IMR-90 (cell line): ENCODE measurements around the gene UBA7. TPM values are rescaled to one million over a fixed set of nuclear protein-coding genes. Genes with fewer than 3 reads are reported as not detected.

Source experiments
- microRNA-seq, 2 experiments: library from miRNA; stranded (forward) in 1 of 2; unstranded in 1 of 2; fragments of 10-50 nt in 1 of 2; fragments of <30 nt in 1 of 2; gene quantifications in 1 of 2; microRNA quantifications in 1 of 2; one replicate each; pipeline versions ENCODE3 to v1.1.0; 2013 to 2020; ENCODE audit not compliant: insufficient read depth in 1 of 2, insufficient read length in 1 of 2, unreplicated experiment in 1 of 2
- polyA plus RNA-seq, 3 experiments: library from polyadenylated mRNA; depleted of rRNA; stranded (reverse); fragments of >200 nt; gene quantifications; 2 replicates each; pipeline ENCODE4 v1.2.3, GENCODE V29; 2012; ENCODE audit warnings: low replicate concordance in 1 of 3
- small RNA-seq, 5 experiments: library from RNA; depleted of rRNA; stranded (forward); fragments of <200 nt; gene quantifications; one replicate each; pipeline ENCODE3, GENCODE V24; 2012
- total RNA-seq: library from RNA; depleted of rRNA; stranded (reverse); fragments of >200 nt; gene quantifications from 2 replicates; pipeline ENCODE4 v1.2.3, GENCODE V29; 2012; rRNA removed

The UBA7 gene
- total and polyA plus RNA-seq, 2 of the 4 experiments (the other 2 are of a cell fraction): 18.6 to 57.8 TPM

Small RNA genes lying within 50 kb of the gene (microRNA-seq; reads per million reads assigned to microRNA genes)
- gene COX6CP14 (ENCODE audit: insufficient read depth, insufficient read length): not detected
- gene MIR5193 (ENCODE audit: unreplicated experiment): 1.1 reads per million
- not detected for gene RN7SL217P (ENCODE audit: insufficient read depth, insufficient read length)

Small RNA genes lying within 50 kb of the gene (small RNA-seq; reads per million reads assigned to genes)
- gene COX6CP14: 0 reads per million in 5 experiments
- 0 reads per million in 5 experiments for gene RN7SL217P

Other genes with a start within 250 kb of the UBA7 start
- 116 and 142 TPM in 2 replicates for gene APEH, start 139.6 kb downstream of the UBA7 start, total RNA-seq
- gene APEH, start 139.6 kb downstream of the UBA7 start, polyA plus RNA-seq (2012; rRNA removed): 84.3 and 89.2 TPM in 2 replicates
- gene MST1, start 124.5 kb downstream of the UBA7 start, total RNA-seq: 1.1 and 1.3 TPM in 2 replicates
- gene MST1, start 124.5 kb downstream of the UBA7 start, polyA plus RNA-seq (2012; rRNA removed): 13.0 and 16.6 TPM in 2 replicates
- 10.8 and 13.4 TPM in 2 replicates for gene RNF123, start 124.4 kb downstream of the UBA7 start, total RNA-seq
- 37.7 and 45.6 TPM in 2 replicates for gene RNF123, start 124.4 kb downstream of the UBA7 start, polyA plus RNA-seq (2012; rRNA removed)
- gene AMIGO3, start 94.3 kb downstream of the UBA7 start, total RNA-seq: not detected in 2 replicates
- gene AMIGO3, start 94.3 kb downstream of the UBA7 start, polyA plus RNA-seq (2012; rRNA removed): 1.5 and 2.7 TPM in 2 replicates
- gene GMPPB, start 90.0 kb downstream of the UBA7 start, total RNA-seq: 35.8 and 37.3 TPM in 2 replicates
- gene GMPPB, start 90.0 kb downstream of the UBA7 start, polyA plus RNA-seq (2012; rRNA removed): 27.9 and 29.5 TPM in 2 replicates
- gene IP6K1, start 27.4 kb downstream of the UBA7 start, total RNA-seq: 28.6 and 28.7 TPM in 2 replicates
- gene IP6K1, start 27.4 kb downstream of the UBA7 start, polyA plus RNA-seq (2012; rRNA removed): 28.3 and 31.2 TPM in 2 replicates
- not detected in 2 replicates for gene CDHR4, start 14.1 kb downstream of the UBA7 start, total RNA-seq
- 0.07 TPM in 1 of 2 replicates, not detected in the other for gene CDHR4, start 14.1 kb downstream of the UBA7 start, polyA plus RNA-seq (2012; rRNA removed)
- 2.3 and 2.8 TPM in 2 replicates for gene INKA1, start 10.7 kb downstream of the UBA7 start, total RNA-seq
- gene INKA1, start 10.7 kb downstream of the UBA7 start, polyA plus RNA-seq (2012; rRNA removed): 4.5 and 5.4 TPM in 2 replicates
- 5.3 and 6.3 TPM in 2 replicates for gene TRAIP, start 42.6 kb upstream of the UBA7 start, total RNA-seq
- gene TRAIP, start 42.6 kb upstream of the UBA7 start, polyA plus RNA-seq (2012; rRNA removed): 9.2 and 10.0 TPM in 2 replicates
- not detected in 2 replicates for gene CAMKV, start 56.0 kb upstream of the UBA7 start, total RNA-seq
- not detected in 2 replicates for gene CAMKV, start 56.0 kb upstream of the UBA7 start, polyA plus RNA-seq (2012; rRNA removed)
- gene MST1R, start 89.9 kb upstream of the UBA7 start, total RNA-seq: under 0.01 TPM in 1 of 2 replicates, not detected in the other
- 0.10 and 0.14 TPM in 2 replicates for gene MST1R, start 89.9 kb upstream of the UBA7 start, polyA plus RNA-seq (2012; rRNA removed)
- 6.9 and 8.2 TPM in 2 replicates for gene MON1A, start 115.9 kb upstream of the UBA7 start, total RNA-seq
- 13.5 and 18.1 TPM in 2 replicates for gene MON1A, start 115.9 kb upstream of the UBA7 start, polyA plus RNA-seq (2012; rRNA removed)
- gene RBM6, start 126.2 kb upstream of the UBA7 start, total RNA-seq: 38.5 and 40.8 TPM in 2 replicates
- gene RBM6, start 126.2 kb upstream of the UBA7 start, polyA plus RNA-seq (2012; rRNA removed): 51.1 and 64.6 TPM in 2 replicates